A549 treated with AZD9567 at 1 μM for 4 hours (cell line): ENCODE measurements around the gene BOD1. TPM values are rescaled to one million over a fixed set of nuclear protein-coding genes. Genes with fewer than 3 reads are reported as not detected.

ENCODE experiments used
- total RNA-seq: library from RNA; stranded (reverse); fragments of 200-300 nt; extraction: Qiagen RNA extraction; gene quantifications from 5 replicates; pipeline ENCODE4 v1.2.3, GENCODE V29; 2022; ENCODE audit not compliant: insufficient read depth

The BOD1 gene
- total RNA-seq, result 64.2 to 67.9 TPM (median 65.9 TPM) in 5 replicates

GRCh38 chr5:173616577-173617118 lies at the start of gene BOD1:
TSS of gene BOD1 (minus strand) at chr5:173616650. CDS start at chr5:173616436, 214 bp downstream.

